ENCODE measurements around the gene RPN1. TPM values are rescaled to one million over a fixed set of nuclear protein-coding genes. Genes with fewer than 3 reads are reported as not detected.

Gene RPN1
- total and polyA plus RNA-seq, 4 donors: 132 to 407 (median 249) TPM

DNA sequence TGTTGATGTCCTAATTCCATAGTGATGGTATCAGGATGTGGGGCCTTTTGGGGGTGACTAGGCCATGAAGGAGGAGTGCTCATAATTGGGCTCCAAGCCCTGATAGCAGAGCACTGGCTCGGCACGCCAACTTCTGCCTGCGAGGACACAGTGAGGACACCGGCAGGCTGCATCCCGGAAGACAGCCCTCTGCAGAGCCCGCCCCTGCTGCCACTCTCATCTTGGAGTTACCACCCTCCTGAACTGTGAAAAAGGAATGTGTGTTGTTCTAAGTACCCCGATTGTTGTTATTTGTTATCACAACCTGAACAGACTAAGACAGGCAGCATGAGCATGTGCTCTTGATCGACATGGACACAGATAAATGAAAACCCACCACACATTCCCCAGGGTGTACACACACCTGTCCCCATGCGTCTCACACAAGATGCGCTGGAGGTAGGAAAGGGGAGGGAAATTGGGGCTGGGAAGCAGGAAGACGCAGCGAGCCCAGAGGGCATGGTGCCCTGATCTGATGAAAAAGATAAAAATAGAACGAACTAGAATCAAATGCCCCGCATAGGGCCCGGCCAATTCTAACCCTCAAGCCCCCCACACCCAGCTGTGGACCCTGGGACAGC, 40.1 kb downstream of the RPN1 start:
- no peak for DNase-seq (ENCODE audit: low spot score)
- H3K27me3 ChIP-seq (ENCODE audit: control insufficient read depth in 4 of 4, insufficient read depth in 4 of 4, low read length in 3 of 4): no peaks in the 10 kb centered on the region
- TF ChIP-seq HNF4G (IDR thresholded peaks at IDR 0.05) (no peak), REST (IDR thresholded peaks at IDR 0.05) (no peak), RAD21 (IDR thresholded peaks at IDR 0.05) (no peak), FOXA1 (IDR thresholded peaks at IDR 0.05) (no peak), HNF4A (conservative IDR thresholded peaks at IDR 0.05) (no peak), FOXA2 (IDR thresholded peaks at IDR 0.05) (no peak), JUND (IDR thresholded peaks at IDR 0.05) (no peak), TAF1 (conservative IDR thresholded peaks at IDR 0.05) (no peak), EGR1 (IDR thresholded peaks at IDR 0.05; ENCODE audit: low read depth in 2 of 2) (no peak), ATF3 (IDR thresholded peaks at IDR 0.05) (no peak)
- TF ChIP-seq, protein P1, sequence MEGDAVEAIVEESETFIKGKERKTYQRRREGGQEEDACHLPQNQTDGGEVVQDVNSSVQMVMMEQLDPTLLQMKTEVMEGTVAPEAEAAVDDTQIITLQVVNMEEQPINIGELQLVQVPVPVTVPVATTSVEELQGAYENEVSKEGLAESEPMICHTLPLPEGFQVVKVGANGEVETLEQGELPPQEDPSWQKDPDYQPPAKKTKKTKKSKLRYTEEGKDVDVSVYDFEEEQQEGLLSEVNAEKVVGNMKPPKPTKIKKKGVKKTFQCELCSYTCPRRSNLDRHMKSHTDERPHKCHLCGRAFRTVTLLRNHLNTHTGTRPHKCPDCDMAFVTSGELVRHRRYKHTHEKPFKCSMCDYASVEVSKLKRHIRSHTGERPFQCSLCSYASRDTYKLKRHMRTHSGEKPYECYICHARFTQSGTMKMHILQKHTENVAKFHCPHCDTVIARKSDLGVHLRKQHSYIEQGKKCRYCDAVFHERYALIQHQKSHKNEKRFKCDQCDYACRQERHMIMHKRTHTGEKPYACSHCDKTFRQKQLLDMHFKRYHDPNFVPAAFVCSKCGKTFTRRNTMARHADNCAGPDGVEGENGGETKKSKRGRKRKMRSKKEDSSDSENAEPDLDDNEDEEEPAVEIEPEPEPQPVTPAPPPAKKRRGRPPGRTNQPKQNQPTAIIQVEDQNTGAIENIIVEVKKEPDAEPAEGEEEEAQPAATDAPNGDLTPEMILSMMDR (IDR thresholded peaks at IDR 0.05; ENCODE audit: low read depth, low read length, missing input control): no peak
- TF ChIP-seq, protein P2, sequence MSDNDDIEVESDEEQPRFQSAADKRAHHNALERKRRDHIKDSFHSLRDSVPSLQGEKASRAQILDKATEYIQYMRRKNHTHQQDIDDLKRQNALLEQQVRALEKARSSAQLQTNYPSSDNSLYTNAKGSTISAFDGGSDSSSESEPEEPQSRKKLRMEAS (IDR thresholded peaks at IDR 0.05): no peak
- H3K4me1 ChIP-seq (ENCODE audit: control insufficient read depth in 4 of 4, insufficient read depth in 4 of 4, low read length in 3 of 4): peaks cover 0 to 17% (median 14%) of the 10 kb centered on the region in 4 donors
- no peak overlapping the region for H3K27ac ChIP-seq (ENCODE audit: low read depth in 1 of 2, low read length in 2 of 2)
- no peak overlapping the region for H3K9ac ChIP-seq (ENCODE audit: low read depth in 1 of 2, low read length in 2 of 2)
- no peak overlapping the region for H3K4me3 ChIP-seq (ENCODE audit: low read depth in 1 of 3, low read length in 3 of 3)
- no peaks in the 10 kb centered on the region for H3K9me3 ChIP-seq (ENCODE audit: control insufficient read depth in 4 of 4, low read length in 3 of 4)
- 84% methylated on average over 15 of the region's 15 CpGs for WGBS
- no peaks in the 10 kb centered on the region for H3K36me3 ChIP-seq (ENCODE audit: control insufficient read depth in 4 of 4, insufficient read depth in 3 of 4, low read depth in 1 of 4, low read length in 3 of 4)

DNA sequence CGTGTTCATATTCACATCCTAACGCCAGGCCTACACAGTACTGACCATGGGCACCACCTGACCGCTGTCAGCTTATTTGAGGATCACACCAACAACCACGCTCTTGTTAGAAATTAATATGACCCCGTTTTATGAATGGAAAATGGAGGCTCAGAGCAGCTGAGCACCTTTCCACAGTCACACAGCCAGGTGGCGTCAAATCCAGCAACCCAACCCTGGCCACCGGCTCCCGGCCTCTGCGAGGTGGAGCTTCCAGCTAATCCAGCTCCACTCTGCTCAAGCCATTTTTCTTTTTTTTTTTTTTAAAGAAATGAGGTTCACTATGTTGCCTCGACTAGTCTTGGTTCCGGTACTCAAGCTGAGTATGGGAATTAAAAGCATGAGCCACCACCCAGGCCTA, 41.3 kb downstream of the RPN1 start:
- DNase-seq (ENCODE audit: low spot score): no peak
- 89% methylated on average over 11 of the region's 11 CpGs for WGBS
- no peak overlapping the region for H3K4me3 ChIP-seq (ENCODE audit: low read depth in 1 of 3, low read length in 3 of 3)
- no peaks in the 10 kb centered on the region for H3K27me3 ChIP-seq (ENCODE audit: control insufficient read depth in 4 of 4, insufficient read depth in 4 of 4, low read length in 3 of 4)
- TF ChIP-seq RAD21 (IDR thresholded peaks at IDR 0.05) (no peak), FOXA2 (IDR thresholded peaks at IDR 0.05) (no peak), GABPA (IDR thresholded peaks at IDR 0.05 in 1 of 2, conservative IDR thresholded peaks at IDR 0.05 in 1 of 2) (no peak), ATF3 (IDR thresholded peaks at IDR 0.05) (no peak), HNF4G (IDR thresholded peaks at IDR 0.05) (no peak), HNF4A (conservative IDR thresholded peaks at IDR 0.05) (no peak), FOXA1 (IDR thresholded peaks at IDR 0.05) (no peak), EGR1 (IDR thresholded peaks at IDR 0.05; ENCODE audit: low read depth in 2 of 2) (no peak), YY1 (IDR thresholded peaks at IDR 0.05) (no peak)
- H3K36me3 ChIP-seq (ENCODE audit: control insufficient read depth in 4 of 4, insufficient read depth in 3 of 4, low read depth in 1 of 4, low read length in 3 of 4): no peaks in the 10 kb centered on the region
- H3K9me3 ChIP-seq (ENCODE audit: control insufficient read depth in 4 of 4, low read length in 3 of 4): no peaks in the 10 kb centered on the region
- peaks cover 6 to 26% (median 24%) of the 10 kb centered on the region in 4 donors for H3K4me1 ChIP-seq (ENCODE audit: control insufficient read depth in 4 of 4, insufficient read depth in 4 of 4, low read length in 3 of 4)
- no peak overlapping the region for H3K27ac ChIP-seq (ENCODE audit: low read depth in 1 of 2, low read length in 2 of 2)
- no peak overlapping the region for H3K9ac ChIP-seq (ENCODE audit: low read depth in 1 of 2, low read length in 2 of 2)
